NB4 (cell line): ENCODE data around the gene ARHGEF10L.

Experiments used
- DNase-seq: peaks from one replicate; pipeline ENCODE4 v3.0.0; 2010; ENCODE audit warnings: low read depth
- H3K4me3 ChIP-seq: one replicate; pipeline ENCODE4 v1.5.1; 2011; ENCODE audit warnings: mild to moderate bottlenecking, low read depth, low read length, moderate library complexity
- MAX ChIP-seq: IDR thresholded peaks from 2 replicates; pipeline ENCODE4 v1.6.1; 2011; ENCODE audit warnings: low read depth, low read length
- MYC ChIP-seq: IDR thresholded peaks from 2 replicates; pipeline ENCODE4 v1.6.1; 2011; ENCODE audit warnings: low read depth, low read length
- POLR2A ChIP-seq: IDR thresholded peaks from 2 replicates; pipeline ENCODE4 v1.6.1; 2011; ENCODE audit warnings: mild to moderate bottlenecking; ENCODE audit not compliant: insufficient read length; ENCODE audit errors: extremely low read depth
- TF ChIP-seq, protein P1 (sequence below): IDR thresholded peaks from one replicate; pipeline ENCODE4 v1.5.1; 2012; ENCODE audit warnings: low read depth, low read length

ARHGEF10L gene

DNA sequence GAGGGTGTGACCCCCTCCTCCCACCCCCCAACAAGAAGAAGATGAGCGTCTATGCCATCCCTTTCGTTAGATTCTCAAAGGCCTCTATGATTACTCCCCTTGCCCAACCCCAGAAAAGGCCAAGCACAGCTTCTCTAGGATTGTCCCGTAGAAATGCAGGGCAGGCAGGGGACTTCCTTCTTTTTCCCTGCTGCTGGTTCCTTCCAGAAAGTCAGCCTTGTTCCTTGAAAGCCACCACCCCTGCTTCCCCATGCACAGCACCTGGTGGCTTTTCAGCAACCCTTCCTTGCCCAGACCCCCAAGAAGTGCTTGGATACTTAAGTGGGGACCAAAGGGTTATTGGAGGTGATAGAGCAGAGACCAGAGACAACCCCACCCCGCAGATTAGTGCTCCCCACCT, 75.1 kb downstream of the ARHGEF10L start:
- TF ChIP-seq MYC (no peak), POLR2A (no peak)
- TF ChIP-seq, protein P1, sequence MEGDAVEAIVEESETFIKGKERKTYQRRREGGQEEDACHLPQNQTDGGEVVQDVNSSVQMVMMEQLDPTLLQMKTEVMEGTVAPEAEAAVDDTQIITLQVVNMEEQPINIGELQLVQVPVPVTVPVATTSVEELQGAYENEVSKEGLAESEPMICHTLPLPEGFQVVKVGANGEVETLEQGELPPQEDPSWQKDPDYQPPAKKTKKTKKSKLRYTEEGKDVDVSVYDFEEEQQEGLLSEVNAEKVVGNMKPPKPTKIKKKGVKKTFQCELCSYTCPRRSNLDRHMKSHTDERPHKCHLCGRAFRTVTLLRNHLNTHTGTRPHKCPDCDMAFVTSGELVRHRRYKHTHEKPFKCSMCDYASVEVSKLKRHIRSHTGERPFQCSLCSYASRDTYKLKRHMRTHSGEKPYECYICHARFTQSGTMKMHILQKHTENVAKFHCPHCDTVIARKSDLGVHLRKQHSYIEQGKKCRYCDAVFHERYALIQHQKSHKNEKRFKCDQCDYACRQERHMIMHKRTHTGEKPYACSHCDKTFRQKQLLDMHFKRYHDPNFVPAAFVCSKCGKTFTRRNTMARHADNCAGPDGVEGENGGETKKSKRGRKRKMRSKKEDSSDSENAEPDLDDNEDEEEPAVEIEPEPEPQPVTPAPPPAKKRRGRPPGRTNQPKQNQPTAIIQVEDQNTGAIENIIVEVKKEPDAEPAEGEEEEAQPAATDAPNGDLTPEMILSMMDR: no peak
- no peak overlapping the region for H3K4me3 ChIP-seq
- DNase-seq: no peak

DNA sequence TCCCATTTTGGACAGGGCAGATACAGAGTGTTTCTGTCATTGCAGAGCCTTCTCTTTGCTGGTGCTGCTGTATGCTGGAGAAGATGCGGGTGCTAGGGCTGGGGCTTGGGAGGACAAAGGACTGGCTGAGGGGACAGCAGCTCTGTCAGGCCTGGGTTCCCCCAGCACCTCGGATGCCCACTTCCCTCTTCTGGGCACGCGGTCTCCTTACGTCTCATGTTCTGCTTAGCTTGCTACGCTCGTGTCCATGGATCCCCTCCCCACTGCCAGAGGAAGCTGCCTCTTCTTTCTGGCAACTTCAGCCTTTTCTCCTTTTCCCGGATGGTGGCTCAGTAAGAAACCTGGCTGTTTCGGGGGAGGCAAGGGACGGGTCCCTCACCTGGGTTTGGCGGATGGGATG, 75.7 kb downstream of the ARHGEF10L start:
- no peak for TF ChIP-seq MYC
- TF ChIP-seq, protein P1: no peak
- no peak for TF ChIP-seq MAX
- no peak for TF ChIP-seq POLR2A
- no peak for DNase-seq
- H3K4me3 ChIP-seq: no peak overlapping the region

DNA sequence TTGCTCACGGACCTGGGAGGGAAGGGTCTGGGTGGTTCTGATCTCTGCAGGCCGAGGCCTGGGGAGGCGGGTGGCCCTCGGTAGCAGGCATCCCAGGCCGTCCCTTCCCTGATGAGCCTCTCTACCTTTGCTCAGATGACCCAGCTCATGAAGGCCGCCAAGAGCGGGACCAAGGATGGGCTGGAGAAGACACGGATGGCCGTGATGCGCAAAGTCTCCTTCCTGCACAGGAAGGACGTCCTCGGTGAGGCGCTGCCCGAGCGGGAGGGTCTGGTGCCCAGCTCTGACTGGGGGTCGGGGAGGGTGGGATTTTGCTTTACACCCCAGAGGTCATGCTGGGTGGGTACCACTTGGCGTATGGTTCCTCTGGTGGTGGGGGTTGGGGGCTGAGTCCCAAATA, 76.5 kb downstream of the ARHGEF10L start:
- DNase-seq: no peak
- TF ChIP-seq, protein P1: no peak
- TF ChIP-seq POLR2A (no peak), MYC (no peak), MAX (no peak)
- no peak overlapping the region for H3K4me3 ChIP-seq

DNA sequence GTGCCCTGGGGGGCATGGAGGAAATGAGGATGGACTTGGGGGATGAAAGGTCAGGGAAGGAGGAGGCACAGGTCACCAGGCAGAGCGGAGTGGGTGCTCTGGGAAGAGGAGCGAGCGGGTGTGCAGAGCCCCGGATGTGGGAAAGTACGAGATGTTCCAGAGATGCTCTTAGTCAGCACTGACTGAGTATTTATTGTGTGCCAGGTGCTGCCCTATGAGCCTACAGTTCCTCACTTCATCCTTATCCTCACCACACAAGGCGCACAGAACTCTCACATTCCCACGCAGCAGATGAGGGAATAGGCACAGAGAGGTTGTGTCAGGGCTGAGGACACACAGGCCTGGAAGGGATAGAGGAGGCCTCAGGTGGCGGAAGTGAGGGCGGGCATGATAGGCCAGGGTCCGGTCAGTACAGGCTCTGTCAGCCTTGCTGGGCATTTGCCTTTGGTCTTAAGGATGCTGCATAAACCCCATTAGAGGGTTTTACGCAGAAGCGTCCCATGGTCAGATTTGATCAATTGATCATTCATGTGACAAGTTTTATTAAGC, 77.3 kb downstream of the ARHGEF10L start:
- H3K4me3 ChIP-seq: no peak overlapping the region

DNA sequence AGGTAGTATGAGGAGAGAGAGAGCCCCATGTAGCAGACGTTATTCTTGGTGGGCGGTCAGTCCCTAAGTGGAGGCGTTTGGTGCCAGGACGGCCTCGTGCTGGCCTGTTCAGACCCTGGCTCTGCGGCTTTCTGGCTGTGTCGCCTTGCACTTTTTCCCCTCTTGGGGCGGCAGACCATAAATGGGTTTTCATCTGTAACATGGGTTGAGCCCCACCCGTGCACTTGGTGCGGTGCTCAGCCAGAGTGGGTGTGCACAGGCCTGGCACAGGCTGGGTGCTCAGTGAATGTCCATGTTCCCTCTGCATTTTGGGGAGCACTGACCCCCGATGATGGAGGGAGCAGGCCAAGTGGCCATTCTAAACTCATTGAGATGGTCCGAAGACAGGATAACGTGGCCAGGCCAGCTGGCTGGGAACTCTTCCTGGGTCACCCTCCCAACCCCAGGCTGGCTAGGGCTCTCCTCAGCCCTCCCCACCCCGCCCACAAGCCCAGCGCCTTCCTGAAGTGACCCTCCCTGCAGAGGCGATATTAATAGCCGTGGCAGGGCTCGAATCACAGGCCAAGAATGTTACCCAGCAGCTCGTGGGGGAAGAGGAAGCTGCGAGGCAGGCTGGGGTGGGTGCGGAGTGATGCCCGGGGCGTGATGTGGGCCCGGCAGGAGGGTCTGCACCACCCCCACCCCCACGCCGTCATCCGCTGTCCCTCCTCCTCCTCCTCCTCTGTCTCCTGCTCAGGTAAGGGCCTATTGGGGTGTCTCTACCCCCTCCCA, 78.5 kb downstream of the ARHGEF10L start:
- TF ChIP-seq MYC (no peak), MAX (no peak)
- H3K4me3 ChIP-seq: no peak overlapping the region
- DNase-seq: no peak

More for the DNA sequence above, 77.3 kb downstream of the ARHGEF10L start:
- TF ChIP-seq POLR2A (no peak), MYC (no peak), MAX (no peak)
- TF ChIP-seq, protein P1: no peak
- DNase-seq: no peak

DNA sequence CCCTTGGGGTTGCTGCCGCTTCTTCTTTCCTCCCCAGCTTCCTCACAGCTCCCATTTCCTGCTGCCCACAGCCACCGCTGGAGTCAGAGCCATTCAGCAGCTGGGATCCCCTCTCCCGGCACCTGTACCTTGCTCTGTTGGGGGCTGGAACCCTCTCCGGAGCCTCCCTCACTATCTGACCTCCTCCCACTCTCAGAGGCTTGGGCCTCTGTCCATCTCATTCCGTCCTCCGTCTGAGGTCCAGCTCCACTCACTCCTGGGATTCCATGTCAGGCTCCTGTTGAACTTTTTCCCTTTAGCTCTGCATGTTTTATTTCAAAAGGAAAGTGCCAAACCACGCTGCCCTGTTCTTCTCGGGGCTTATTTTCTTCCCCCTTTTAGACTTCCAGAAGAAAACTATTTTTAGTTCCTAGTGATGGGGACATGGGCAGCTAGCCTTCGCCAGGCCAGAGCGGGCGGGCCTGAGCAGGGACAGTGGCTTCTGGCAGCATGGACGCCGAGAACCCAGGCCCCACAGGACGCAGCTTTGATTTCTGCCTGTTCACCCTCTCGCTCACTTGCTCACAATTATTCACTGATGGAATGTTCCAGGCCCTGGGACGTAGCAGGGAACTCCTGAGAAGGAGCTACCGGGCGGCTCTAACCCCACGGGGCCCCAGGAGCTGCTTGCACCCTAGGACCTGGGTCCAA, 79.2 kb downstream of the ARHGEF10L start:
- TF ChIP-seq POLR2A (no peak), MAX (no peak), MYC (no peak)
- TF ChIP-seq, protein P1: no peak
- DNase-seq: no peak
- H3K4me3 ChIP-seq: no peak overlapping the region
